HUES48 (cell line): Measurements from ENCODE around the gene CAPZA1.
A peak's percentile ranks its signal among the peaks of the same experiment; 100 is the strongest.

Experiments used
- H3K27ac ChIP-seq: one replicate; pipeline ENCODE4 v1.7.0; 2013; ENCODE audit warnings: low read depth, low read length, inconsistent platforms
- H3K27me3 ChIP-seq: 2 replicates; pipeline ENCODE4 v1.6.1; 2013; ENCODE audit warnings: mild to moderate bottlenecking, low read length; ENCODE audit not compliant: control insufficient read depth, insufficient read depth
- H3K36me3 ChIP-seq: 2 replicates; pipeline ENCODE4 v1.6.1; 2013; ENCODE audit warnings: low read length; ENCODE audit not compliant: control insufficient read depth, insufficient read depth
- H3K4me1 ChIP-seq: 2 replicates; pipeline ENCODE4 v1.6.1; 2013; ENCODE audit warnings: mild to moderate bottlenecking, low read length; ENCODE audit not compliant: control insufficient read depth, insufficient read depth
- H3K4me3 ChIP-seq: 2 replicates; pipeline ENCODE4 v1.5.1; 2013; ENCODE audit warnings: mild to moderate bottlenecking, low read depth, low read length
- H3K9ac ChIP-seq: 2 replicates; pipeline ENCODE4 v1.6.1; 2013; ENCODE audit warnings: mild to moderate bottlenecking, low read depth, low read length, moderate library complexity
- H3K9me3 ChIP-seq: 2 replicates; pipeline ENCODE4 v1.6.1; 2013; ENCODE audit warnings: low read length; ENCODE audit not compliant: control insufficient read depth, insufficient read depth

The CAPZA1 gene

DNA sequence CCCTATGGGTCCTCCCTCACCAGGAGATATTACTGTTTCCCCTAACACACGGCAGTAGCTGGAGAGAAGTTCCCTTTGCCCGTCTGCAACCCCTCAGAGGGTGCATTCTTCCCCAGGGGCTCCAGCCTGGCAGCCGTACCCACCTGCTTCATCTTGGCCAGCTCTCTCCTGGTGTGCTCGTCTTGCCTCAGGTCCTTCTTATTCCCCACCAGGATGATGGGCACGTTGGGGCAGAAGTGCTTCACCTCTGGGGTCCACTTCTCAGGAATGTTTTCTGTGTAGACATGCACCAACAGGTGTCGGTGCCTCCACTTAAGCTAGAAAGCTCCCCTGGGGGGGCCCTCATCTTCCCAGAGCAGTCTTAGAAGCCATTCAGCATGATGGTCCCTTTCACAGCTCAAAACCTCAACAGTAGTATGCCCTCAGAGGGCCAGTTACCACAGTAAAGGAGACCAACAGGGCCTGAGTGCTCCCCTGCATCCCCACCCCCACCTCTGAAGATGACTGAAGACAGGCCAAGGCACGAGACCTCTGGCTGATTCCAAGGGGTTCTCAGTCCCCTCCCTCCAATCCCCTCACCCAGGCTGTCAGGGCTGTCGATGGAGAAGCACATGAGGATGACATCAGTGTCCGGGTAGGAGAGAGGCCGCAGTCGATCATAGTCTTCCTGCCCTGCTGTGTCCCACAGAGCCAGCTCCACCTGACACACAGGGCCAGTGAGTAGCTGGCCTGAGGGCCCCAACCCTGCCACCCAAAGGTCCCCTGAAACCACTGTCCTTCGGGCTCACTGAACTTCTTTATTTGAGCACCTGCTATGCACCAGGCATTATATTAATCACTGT is 83.0 kb downstream of the CAPZA1 start:
- Histone ChIP-seq H3K4me1 (peaks cover 46% of the 10 kb centered on the region), H3K9ac (no peak overlapping the region), H3K9me3 (no peaks in the 10 kb centered on the region), H3K4me3 (no peak overlapping the region), H3K27ac (no peak overlapping the region), H3K36me3 (peaks cover 22% of the 10 kb centered on the region), H3K27me3 (peaks cover 56% of the 10 kb centered on the region)

DNA sequence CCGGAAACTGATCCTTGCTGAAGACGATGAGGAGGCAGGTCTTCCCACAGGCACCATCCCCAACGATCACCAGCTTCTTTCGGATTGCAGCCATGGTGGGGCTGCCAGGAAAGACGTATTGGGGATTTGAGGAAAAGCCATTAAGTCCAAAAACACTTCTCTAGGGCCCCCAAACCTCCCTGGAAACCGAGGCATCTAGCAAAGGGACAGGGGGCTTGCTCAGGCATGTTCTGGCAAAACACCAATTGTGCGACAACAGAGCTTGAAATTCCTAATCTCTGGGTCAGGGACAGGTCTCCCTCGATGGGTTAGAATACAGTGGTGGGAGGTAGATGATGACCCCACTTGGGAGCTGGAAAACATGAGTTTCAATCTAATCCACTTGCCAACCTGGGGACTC is 84.1 kb downstream of the CAPZA1 start:
- Histone ChIP-seq H3K4me3 (no peak overlapping the region), H3K9me3 (no peaks in the 10 kb centered on the region), H3K27ac (no peak overlapping the region), H3K4me1 (peaks cover 40% of the 10 kb centered on the region), H3K36me3 (peaks cover 16% of the 10 kb centered on the region), H3K27me3 (peaks cover 59% of the 10 kb centered on the region), H3K9ac (no peak overlapping the region)

DNA sequence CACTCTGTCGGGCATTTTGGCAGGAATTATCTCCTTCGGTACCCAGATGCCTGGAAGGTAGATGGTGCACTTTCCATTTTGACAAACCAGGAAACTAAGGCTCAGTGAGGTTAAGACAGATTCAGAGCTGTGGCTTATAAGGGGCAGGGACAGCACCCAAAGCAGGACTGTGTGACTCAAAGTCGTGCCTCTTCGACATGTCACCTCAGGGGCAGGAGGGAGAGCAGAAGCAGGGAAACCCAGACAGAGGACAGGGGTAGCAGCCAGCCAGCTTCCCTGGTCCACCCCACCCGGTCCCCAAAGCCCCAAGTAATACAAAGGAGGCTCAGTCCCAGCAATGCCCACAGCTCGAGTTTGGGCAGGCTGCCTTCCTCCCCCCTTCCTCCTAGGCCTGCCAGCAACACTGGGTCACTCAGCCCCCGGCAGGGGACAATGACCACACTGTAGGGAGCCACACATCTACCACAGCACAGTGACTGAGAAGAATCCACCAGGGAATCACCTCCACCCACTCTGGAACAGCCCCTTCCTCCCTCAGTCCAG is 84.8 kb downstream of the CAPZA1 start:
- Histone ChIP-seq H3K9ac (no peak overlapping the region), H3K27ac (peak overlapping the region; percentile 65), H3K4me1 (peaks cover 40% of the 10 kb centered on the region)

DNA sequence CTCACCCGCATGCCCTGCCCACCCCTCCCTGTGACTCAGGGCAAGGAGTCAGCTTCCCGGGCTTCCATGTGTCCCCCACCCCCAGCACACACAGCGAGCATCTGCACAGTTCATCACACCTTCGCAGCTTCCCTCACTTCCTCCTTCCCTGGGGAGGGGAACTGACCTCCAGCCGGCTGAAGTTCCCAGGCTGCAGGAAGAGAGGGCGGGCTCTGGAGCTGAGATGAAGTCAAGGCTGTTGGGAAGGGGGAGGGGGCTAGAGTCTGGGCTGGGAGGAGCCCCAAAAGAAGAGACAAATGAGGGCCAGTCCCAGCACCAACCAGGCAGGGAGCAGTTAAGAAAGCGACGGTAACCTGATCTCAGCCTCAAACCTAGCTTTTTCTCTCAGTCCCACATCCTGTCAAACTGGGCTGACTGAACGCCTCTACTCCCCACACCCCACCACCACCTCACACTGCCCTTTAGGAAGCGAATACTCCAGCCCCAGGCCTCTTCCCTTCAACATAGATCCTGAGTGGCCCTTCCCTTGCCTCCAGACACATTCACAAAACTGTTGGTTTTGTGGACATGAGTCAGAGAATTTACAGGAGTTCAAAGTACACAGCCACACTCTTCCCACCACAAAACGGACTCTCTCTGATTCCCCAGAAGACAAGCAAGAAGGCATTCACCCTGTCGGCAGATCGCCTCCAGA is 85.4 kb downstream of the CAPZA1 start:
- H3K9ac ChIP-seq, result no peak overlapping the region
- peaks cover 36% of the 10 kb centered on the region for H3K4me1 ChIP-seq
- H3K27me3 ChIP-seq, result peaks cover 48% of the 10 kb centered on the region
- no peaks in the 10 kb centered on the region for H3K9me3 ChIP-seq
- peak overlapping the region; percentile 65 for H3K27ac ChIP-seq
- H3K36me3 ChIP-seq, result peaks cover 11% of the 10 kb centered on the region
- peak overlapping the region; percentile 74 for H3K4me3 ChIP-seq

More for the DNA sequence above, 84.8 kb downstream of the CAPZA1 start:
- H3K9me3 ChIP-seq, result no peaks in the 10 kb centered on the region
- peaks cover 12% of the 10 kb centered on the region; the same call in 1 of the 2 replicates for H3K36me3 ChIP-seq
- H3K27me3 ChIP-seq, result peaks cover 54% of the 10 kb centered on the region
- peak overlapping the region; percentile 50 for H3K4me3 ChIP-seq

DNA sequence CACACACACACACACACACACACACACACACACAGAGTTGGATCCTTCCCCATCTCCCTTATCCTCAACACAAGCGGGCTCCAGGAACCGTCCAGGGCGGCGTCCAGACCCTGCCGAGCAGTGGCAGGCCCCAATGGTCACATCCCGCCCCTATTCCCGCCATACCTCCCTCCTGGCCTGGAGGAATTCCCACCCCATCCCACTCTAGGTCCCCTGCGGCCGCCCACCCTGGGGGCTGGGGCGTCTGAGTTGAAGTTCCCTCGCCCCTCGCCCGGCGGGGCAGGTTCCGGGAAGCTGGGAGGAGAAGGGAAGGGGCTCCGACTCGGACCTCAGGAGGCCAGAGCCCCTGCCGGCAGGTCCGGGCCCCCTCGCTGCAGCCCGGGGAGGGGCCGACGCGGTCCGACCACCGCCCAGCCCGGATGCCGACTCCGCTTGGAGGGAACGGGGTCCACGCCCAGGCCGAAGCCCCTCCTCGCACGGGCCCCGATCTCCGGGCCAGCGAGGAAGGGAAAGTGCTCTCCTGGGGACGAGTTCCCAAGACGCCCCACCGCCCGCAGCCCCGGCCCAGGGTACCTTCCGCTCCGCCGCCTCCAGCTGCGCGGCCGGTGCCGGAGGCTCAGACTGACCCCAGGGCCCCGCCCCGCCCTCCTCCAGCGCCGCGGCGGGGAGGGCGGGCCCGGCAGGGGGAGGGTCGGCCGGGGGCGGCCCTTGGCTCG is 87.0 kb downstream of the CAPZA1 start, which contains the start of gene RHOC:
Gene RHOC (minus strand): TSS at position 623 of the 716 bp plus-strand sequence. CDS start 3,328 bp downstream, outside the sequence.
- Histone ChIP-seq H3K27ac (peak within 1 kb of the TSS; percentile 65), H3K4me3 (peak within 1 kb of the TSS; percentile 74), H3K27me3 (peaks cover 47% of the 10 kb centered on the region), H3K4me1 (peaks cover 29% of the 10 kb centered on the region), H3K9ac (no peak within 1 kb of the TSS), H3K9me3 (no peaks in the 10 kb centered on the region), H3K36me3 (peaks cover 19% of the 10 kb centered on the region)

DNA sequence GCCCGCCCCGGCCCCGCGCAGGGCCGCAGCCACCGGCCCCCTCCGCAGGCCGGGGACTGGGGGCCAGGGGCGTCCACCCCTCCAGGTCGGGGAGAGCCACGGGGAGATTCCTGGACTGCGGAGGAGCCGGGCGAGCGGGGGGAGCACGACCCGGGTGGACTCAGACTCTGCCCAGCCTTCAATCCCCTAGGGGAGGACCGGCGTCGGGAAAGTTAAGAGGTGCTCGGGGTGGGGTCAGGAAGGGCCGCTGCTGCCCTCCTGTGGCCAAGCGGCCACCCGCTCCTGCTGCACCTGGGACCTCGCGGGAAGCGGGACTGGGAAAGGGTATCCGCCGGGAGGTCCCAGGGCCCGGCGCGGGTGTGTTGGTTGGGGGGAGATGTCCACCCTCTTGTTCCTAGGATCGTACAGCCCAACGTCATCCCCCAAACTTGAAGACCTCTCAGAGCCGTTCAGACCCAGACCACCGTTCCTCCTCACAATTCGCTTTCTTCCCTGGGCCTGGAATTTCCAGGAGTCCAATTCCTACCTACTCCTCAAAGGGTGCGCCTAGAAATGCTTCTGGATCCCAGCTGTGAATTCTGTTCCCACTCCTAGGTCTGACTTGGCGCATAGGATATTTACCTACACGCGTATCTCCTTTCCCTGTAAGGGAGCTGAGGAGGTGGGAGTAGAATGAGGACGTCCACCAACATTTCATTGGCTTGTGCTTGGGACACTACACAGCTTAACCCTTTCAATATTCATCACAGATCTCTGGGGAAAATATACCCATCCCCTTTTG is 87.8 kb downstream of the CAPZA1 start:
- peaks cover 33% of the 10 kb centered on the region for H3K4me1 ChIP-seq
- peak overlapping the region; percentile 60 for H3K27ac ChIP-seq
- H3K9me3 ChIP-seq, result no peaks in the 10 kb centered on the region
- H3K36me3 ChIP-seq, result peaks cover 17% of the 10 kb centered on the region
- peak overlapping the region; percentile 74 for H3K4me3 ChIP-seq
- no peak overlapping the region for H3K9ac ChIP-seq
- H3K27me3 ChIP-seq, result peaks cover 41% of the 10 kb centered on the region

DNA sequence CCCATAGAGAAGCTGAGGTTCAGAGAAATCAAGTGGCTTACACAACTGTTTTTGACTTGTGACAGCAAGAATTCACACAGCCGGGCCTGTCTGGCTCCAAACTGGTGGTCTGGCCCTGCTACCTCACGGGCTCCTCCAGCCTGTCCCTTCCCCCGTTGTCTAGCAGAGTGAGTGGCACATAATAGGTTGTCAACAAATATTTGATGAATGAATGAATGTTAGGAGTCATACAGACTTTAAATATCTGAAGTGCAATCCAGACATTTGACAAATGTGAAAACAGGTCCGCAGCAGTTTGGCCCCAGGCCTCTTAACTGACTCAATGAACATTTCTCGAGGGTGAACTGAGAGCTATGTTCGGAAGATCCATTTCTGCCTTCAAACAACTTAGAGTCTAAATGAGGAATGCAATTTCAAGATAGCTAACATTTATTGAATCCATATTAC is 88.4 kb downstream of the CAPZA1 start:
- peak overlapping the region; percentile 74; the same call in 1 of the 2 replicates for H3K4me3 ChIP-seq

DNA sequence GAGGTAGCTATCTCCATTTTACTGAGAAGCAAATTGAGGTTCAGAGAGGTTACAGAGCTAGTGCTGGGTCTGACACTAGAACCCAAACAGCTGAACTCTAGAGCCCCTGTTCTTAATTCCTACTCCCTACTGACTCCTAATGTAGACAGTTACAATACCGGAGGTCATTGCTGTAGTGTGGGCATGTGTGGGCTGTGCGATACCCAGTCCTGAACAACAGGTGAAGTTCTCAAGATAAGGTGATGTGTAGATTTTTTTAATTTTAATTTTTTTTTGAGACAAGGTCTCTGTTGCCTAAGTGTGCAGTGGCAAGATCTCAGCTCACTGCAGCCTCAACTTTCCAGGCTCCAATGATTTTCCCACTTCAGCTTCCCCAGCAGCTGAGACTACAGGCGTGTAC is 88.9 kb downstream of the CAPZA1 start:
- Histone ChIP-seq H3K4me1 (peaks cover 34% of the 10 kb centered on the region), H3K9me3 (no peaks in the 10 kb centered on the region), H3K27ac (no peak overlapping the region)

More for the DNA sequence above, 88.4 kb downstream of the CAPZA1 start:
- H3K27ac ChIP-seq, result no peak overlapping the region
- no peak overlapping the region for H3K9ac ChIP-seq
- peaks cover 35% of the 10 kb centered on the region for H3K27me3 ChIP-seq
- peaks cover 33% of the 10 kb centered on the region for H3K4me1 ChIP-seq
- H3K36me3 ChIP-seq, result peaks cover 14% of the 10 kb centered on the region
- no peaks in the 10 kb centered on the region for H3K9me3 ChIP-seq

DNA sequence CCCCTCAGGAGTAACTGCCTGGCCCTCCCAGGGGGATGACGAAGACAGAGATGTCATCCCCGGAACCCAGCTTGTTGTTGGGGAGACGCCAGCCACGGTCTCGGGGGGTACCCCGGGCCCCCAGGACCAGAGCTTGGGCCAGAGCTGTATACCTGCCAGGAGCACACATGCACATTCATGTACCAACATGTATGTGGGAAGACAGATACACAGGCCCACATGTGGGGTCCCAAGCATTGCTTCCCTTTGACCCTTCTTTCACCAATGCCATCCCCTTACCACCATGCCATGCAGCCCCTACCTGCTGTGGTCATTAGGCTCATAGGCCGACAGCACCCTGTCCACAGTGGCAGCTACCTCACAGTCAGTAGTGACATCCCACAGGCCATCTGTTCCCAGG is 90.5 kb downstream of the CAPZA1 start:
- H3K36me3 ChIP-seq, result peaks cover 14% of the 10 kb centered on the region
- H3K27ac ChIP-seq, result no peak overlapping the region
- peaks cover 37% of the 10 kb centered on the region for H3K27me3 ChIP-seq
- H3K9ac ChIP-seq, result no peak overlapping the region
- peaks cover 32% of the 10 kb centered on the region for H3K4me1 ChIP-seq
- H3K9me3 ChIP-seq, result no peaks in the 10 kb centered on the region
- no peak overlapping the region for H3K4me3 ChIP-seq

More for the DNA sequence above, 88.9 kb downstream of the CAPZA1 start:
- H3K36me3 ChIP-seq, result peaks cover 14% of the 10 kb centered on the region
- no peak overlapping the region for H3K9ac ChIP-seq
- H3K4me3 ChIP-seq, result no peak overlapping the region
- peaks cover 37% of the 10 kb centered on the region for H3K27me3 ChIP-seq

DNA sequence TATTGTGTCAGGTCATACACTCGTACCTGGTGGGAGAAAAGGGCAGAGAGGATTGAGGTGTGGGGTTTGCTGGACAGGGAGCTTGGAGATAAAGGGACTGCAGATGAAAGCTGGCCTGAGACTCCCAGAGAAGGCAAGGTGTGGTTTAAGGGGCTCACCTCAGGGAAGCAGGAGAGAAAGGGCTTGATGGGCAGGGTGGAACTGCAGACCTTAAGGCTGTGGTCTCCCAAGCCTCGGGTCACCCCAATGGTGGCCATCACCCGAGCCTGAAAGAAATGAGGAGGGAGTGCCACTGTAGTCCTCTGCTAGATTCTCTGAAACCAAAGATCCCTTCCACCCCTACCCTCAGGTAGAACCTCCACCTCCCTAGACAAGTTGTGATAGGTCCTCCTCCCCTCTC is 91.0 kb downstream of the CAPZA1 start:
- Histone ChIP-seq H3K9ac (no peak overlapping the region), H3K27ac (no peak overlapping the region), H3K4me1 (peaks cover 28% of the 10 kb centered on the region), H3K27me3 (peaks cover 37% of the 10 kb centered on the region), H3K4me3 (no peak overlapping the region), H3K36me3 (peaks cover 14% of the 10 kb centered on the region), H3K9me3 (no peaks in the 10 kb centered on the region)
